HEK293 (cell line): Measurements from ENCODE around the gene MAT2A.

Experiments used
- CTCF ChIA-PET: fragments of 350-600 bp; formaldehyde crosslinking; extraction: SDS; loops from one replicate; lab custom pipeline; 2021; ENCODE audit warnings: antibody characterized with exemption; lab: Yijun Ruan, JAX
- POLR2A ChIA-PET: fragments of 300-600 bp; formaldehyde crosslinking; extraction: SDS; loops from one replicate; lab custom pipeline; 2020; ENCODE audit warnings: antibody characterized with exemption, inconsistent platforms; lab: Yijun Ruan, JAX
- H3K27ac ChIP-seq: fragments of 200-500 bp; sonication (Bioruptor generic); 2 replicates; pipeline ENCODE4 v1.5.1; 2014; ENCODE audit warnings: low read depth, low read length, control low read depth, inconsistent platforms; ENCODE audit errors: extremely low read depth
- H3K36me3 ChIP-seq, 2 experiments: fragments of 200-500 bp in 1 of 2; sonication (Bioruptor generic) in 1 of 2; 1 replicate in 1 of 2; 2 replicates in 1 of 2; pipeline ENCODE4 v1.5.1; 2014 to 2017; ENCODE audit warnings: inconsistent platforms in 2 of 2, low read length in 2 of 2; ENCODE audit not compliant: control insufficient read depth in 2 of 2, insufficient read depth in 1 of 2
- H3K4me1 ChIP-seq: fragments of 200-500 bp; sonication (Bioruptor generic); 2 replicates; pipeline ENCODE4 v1.5.1; 2014; ENCODE audit warnings: mild to moderate bottlenecking, low read length, inconsistent platforms; ENCODE audit not compliant: control insufficient read depth, insufficient read depth
- H3K4me3 ChIP-seq: 2 replicates; pipeline ENCODE4 v1.5.1; 2011; ENCODE audit warnings: low read depth, mild to moderate bottlenecking, control low read depth, low read length, moderate library complexity
- H3K9me3 ChIP-seq: fragments of 200-500 bp; sonication (Bioruptor generic); 2 replicates; pipeline ENCODE4 v1.5.1; 2014; ENCODE audit warnings: low read depth, low read length, inconsistent platforms; ENCODE audit not compliant: control insufficient read depth, insufficient read depth
- PRDM2 ChIP-seq: fragments of 450-650 bp; formaldehyde crosslinking; IDR thresholded peaks from 2 replicates; pipeline ENCODE4 v1.5.1; 2016; ENCODE audit warnings: missing biosample characterization, missing genetic modification characterization, borderline replicate concordance
- SALL2 ChIP-seq: fragments of 450-650 bp; formaldehyde crosslinking; IDR thresholded peaks from 2 replicates; pipeline ENCODE4 v1.5.0; 2017; ENCODE audit warnings: missing biosample characterization, mild to moderate bottlenecking, missing genetic modification characterization, borderline replicate concordance
- SCRT2 ChIP-seq: fragments of 450-650 bp; formaldehyde crosslinking; IDR thresholded peaks from 2 replicates; pipeline ENCODE4 v1.5.1; 2016; ENCODE audit warnings: missing biosample characterization, missing genetic modification characterization
- SP2 ChIP-seq: fragments of 450-650 bp; formaldehyde crosslinking; IDR thresholded peaks from 2 replicates; pipeline ENCODE4 v1.5.1; 2016; ENCODE audit warnings: missing biosample characterization, missing genetic modification characterization
- ZBTB44 ChIP-seq: fragments of 450-650 bp; IDR thresholded peaks from 2 replicates; pipeline ENCODE4 v1.5.1; 2018; ENCODE audit warnings: missing biosample characterization, mild to moderate bottlenecking, missing genetic modification characterization
- ZEB2 ChIP-seq: fragments of 450-650 bp; formaldehyde crosslinking; IDR thresholded peaks from 2 replicates; pipeline ENCODE4 v1.5.1; 2016; ENCODE audit warnings: missing biosample characterization, missing genetic modification characterization
- ZNF18 ChIP-seq: fragments of 450-650 bp; formaldehyde crosslinking; IDR thresholded peaks from 2 replicates; pipeline ENCODE4 v1.5.1; 2016; ENCODE audit warnings: missing biosample characterization, missing genetic modification characterization
- ZNF394 ChIP-seq: fragments of 450-650 bp; formaldehyde crosslinking; IDR thresholded peaks from 2 replicates; pipeline ENCODE4 v1.5.1; 2016; ENCODE audit warnings: missing biosample characterization, missing genetic modification characterization, mild to moderate bottlenecking, moderate library complexity, borderline replicate concordance
- ZNF433 ChIP-seq: fragments of 450-650 bp; formaldehyde crosslinking; IDR thresholded peaks from 2 replicates; pipeline ENCODE4 v1.5.1; 2016; ENCODE audit warnings: missing biosample characterization, missing genetic modification characterization, low read depth
- ZNF530 ChIP-seq: fragments of 450-650 bp; formaldehyde crosslinking; IDR thresholded peaks from 2 replicates; pipeline ENCODE4 v1.5.1; 2016; ENCODE audit warnings: low read depth, missing biosample characterization, missing genetic modification characterization
- ZNF558 ChIP-seq: fragments of 450-650 bp; formaldehyde crosslinking; IDR thresholded peaks from 2 replicates; pipeline ENCODE4 v1.5.1; 2016; ENCODE audit warnings: missing biosample characterization, missing genetic modification characterization
- ZNF600 ChIP-seq: fragments of 450-650 bp; formaldehyde crosslinking; IDR thresholded peaks from 2 replicates; pipeline ENCODE4 v1.5.1; 2016; ENCODE audit warnings: missing biosample characterization, missing genetic modification characterization
- ZNF639 ChIP-seq: fragments of 450-650 bp; formaldehyde crosslinking; IDR thresholded peaks from 2 replicates; pipeline ENCODE4 v1.5.1; 2016; ENCODE audit warnings: missing biosample characterization, missing genetic modification characterization
- TF ChIP-seq, protein P1 (sequence below): fragments of 450-650 bp; formaldehyde crosslinking; IDR thresholded peaks from 2 replicates; pipeline ENCODE4 v1.5.1; 2016; ENCODE audit warnings: missing biosample characterization, missing genetic modification characterization, borderline replicate concordance

The MAT2A gene

DNA sequence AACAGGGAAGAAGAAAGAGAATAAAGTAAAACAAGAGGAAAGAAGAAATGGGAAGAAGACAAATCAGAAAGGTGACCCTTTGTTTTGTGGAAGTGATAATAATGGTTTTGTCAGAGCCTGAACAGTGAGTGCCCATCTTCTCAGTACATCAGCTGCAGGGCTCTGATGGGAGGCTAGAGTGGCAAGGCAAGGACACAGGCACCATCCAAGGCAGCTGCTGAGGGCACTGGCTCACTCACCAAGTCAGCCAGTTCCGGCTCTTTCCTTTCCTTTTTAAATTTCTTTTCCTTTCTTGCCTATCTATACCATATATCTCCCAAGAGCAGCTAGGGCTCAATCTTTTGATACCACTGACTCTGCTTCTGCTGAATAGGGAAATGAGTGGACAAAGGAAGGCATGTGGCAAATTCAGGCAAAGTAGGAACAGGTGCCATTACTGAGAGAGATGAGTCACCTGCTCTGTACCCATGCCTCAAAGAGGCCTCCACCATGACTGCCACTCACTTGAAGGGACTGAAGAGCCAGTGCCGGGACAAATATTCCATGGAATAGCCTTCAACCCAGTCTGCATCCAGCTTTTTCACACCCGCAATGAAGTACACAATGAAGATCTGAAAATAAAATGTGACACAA lies 16.1 kb downstream of the MAT2A start:
- POLR2A ChIA-PET = interaction anchor here (12.3 kb wide), 1 partner anchor 16 kb away, joined by 106 read pairs; the partner anchor contains the start of gene MAT2A
- Histone ChIP-seq H3K27ac (no peak overlapping the region), H3K9me3 (no peaks in the 10 kb centered on the region), H3K36me3 (peaks cover 27 to 84% of the 10 kb centered on the region in 2 experiments), H3K4me3 (no peak overlapping the region), H3K4me1 (no peaks in the 10 kb centered on the region)
- TF ChIP-seq ZNF600 (tag by site-specific recombination) (no peak), SCRT2 (tag by site-specific recombination) (peak; percentile 47; the same call in 1 of the 2 replicates), ZBTB44 (tag by site-specific recombination) (no peak), SALL2 (no peak), PRDM2 (tag by site-specific recombination) (no peak), ZNF530 (peak; percentile 78; the same call in 1 of the 2 replicates)
- CTCF ChIA-PET = interaction anchor here (0.6 to 9.8 kb wide), 5 partner anchors 31 to 1859 kb away, joined by 3 to 62 read pairs (median 3); no protein-coding TSS in a partner anchor

- H3K9me3 ChIP-seq = no peaks in the 10 kb centered on the region
- peaks cover 21 to 63% of the 10 kb centered on the region in 2 experiments for H3K36me3 ChIP-seq
- no peaks in the 10 kb centered on the region for H3K4me1 ChIP-seq
- H3K4me3 ChIP-seq = no peak overlapping the region
- ChIA-PET POLR2A (interaction anchor here (1.1 to 12.3 kb wide), 4 partner anchors 11 to 139 kb away, joined by 4 to 106 read pairs (median 8); partner anchors contain the start of genes MAT2A, RNF181 and SH2D6), CTCF (interaction anchor here (0.6 to 9.8 kb wide), 5 partner anchors 80 to 517 kb away, joined by 3 to 62 read pairs (median 3); no protein-coding TSS in a partner anchor)
- peak; percentile 67 for TF ChIP-seq SCRT2 (tag by site-specific recombination)
- TF ChIP-seq ZNF639 (tag by site-specific recombination) = no peak
- no peak overlapping the region for H3K27ac ChIP-seq
Observed at GRCh38 chr2:85557130-85557529, 18.2 kb downstream of the MAT2A start.

DNA sequence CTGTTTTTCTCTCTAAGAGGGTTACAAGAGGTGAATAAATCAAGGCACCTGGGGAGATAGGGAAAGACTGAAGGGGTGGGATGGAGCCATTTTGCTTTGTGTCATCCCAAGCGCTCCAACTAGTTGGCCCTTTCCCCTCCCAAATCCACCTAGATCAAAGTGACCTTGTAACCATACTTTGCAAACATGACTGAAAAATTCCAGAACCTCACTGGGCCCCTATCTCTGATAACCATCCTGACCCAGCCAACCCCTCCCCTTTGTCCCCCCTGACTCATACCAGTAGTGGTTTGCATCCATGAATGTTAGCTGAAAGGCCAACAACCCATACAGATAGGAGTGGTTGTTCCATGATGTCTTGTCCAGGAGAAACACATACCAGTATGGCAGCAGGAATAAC lies 19.2 kb downstream of the MAT2A start:
- POLR2A ChIA-PET = interaction anchor here (0.9 kb wide), 1 partner anchor 18 kb away, joined by 3 read pairs; no protein-coding TSS in a partner anchor
- TF ChIP-seq, protein P1, sequence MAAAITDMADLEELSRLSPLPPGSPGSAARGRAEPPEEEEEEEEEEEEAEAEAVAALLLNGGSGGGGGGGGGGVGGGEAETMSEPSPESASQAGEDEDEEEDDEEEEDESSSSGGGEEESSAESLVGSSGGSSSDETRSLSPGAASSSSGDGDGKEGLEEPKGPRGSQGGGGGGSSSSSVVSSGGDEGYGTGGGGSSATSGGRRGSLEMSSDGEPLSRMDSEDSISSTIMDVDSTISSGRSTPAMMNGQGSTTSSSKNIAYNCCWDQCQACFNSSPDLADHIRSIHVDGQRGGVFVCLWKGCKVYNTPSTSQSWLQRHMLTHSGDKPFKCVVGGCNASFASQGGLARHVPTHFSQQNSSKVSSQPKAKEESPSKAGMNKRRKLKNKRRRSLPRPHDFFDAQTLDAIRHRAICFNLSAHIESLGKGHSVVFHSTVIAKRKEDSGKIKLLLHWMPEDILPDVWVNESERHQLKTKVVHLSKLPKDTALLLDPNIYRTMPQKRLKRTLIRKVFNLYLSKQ (tag by site-specific recombination) = no peak
- no peak for TF ChIP-seq SP2 (tag by site-specific recombination)
- no peak for TF ChIP-seq ZNF558
- TF ChIP-seq ZEB2 (tag by site-specific recombination) = no peak
- TF ChIP-seq ZNF394 (tag by site-specific recombination) = no peak
- TF ChIP-seq ZNF18 (tag by site-specific recombination) = no peak
- no peak for TF ChIP-seq ZNF530
- no peak for TF ChIP-seq ZNF433 (tag by site-specific recombination)

More for the DNA sequence above, 19.2 kb downstream of the MAT2A start:
- Histone ChIP-seq H3K4me1 (no peaks in the 10 kb centered on the region), H3K4me3 (no peak overlapping the region), H3K36me3 (peaks cover 21 to 53% of the 10 kb centered on the region in 2 experiments), H3K9me3 (no peaks in the 10 kb centered on the region), H3K27ac (no peak overlapping the region)
- CTCF ChIA-PET = interaction anchor here (1.5 kb wide), 1 partner anchor 258 kb away, joined by 4 read pairs; no protein-coding TSS in a partner anchor
